ENCODE measurements around the gene ZNF853. TPM values are rescaled to one million over a fixed set of nuclear protein-coding genes. Genes with fewer than 3 reads are reported as not detected.

Gene ZNF853
- total RNA-seq, 1 donor: under 0.01 TPM

DNA sequence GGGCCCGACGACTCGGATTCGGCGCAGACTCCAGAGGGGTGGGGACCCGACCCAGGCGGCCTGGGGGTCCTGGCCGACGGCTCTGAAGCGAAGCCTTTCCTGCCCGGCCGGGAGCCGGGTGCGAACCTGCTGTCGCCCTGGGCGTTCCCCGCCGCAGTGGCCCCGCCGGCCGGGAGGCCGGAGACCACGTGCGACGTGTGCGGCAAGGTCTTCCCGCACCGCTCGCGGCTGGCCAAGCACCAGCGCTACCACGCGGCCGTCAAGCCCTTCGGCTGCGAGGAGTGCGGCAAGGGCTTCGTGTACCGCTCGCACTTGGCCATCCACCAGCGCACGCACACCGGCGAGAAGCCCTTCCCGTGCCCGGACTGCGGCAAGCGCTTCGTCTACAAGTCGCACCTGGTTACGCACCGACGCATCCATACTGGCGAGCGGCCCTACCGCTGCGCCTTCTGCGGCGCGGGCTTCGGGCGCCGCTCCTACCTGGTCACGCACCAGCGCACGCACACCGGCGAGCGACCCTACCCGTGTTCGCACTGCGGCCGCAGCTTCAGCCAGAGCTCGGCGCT lies 37.1 kb downstream of the ZNF853 start:
- peak; percentile 89 for DNase-seq (ENCODE audit: insufficient read length, low spot score, missing footprints)
- no peaks in the 10 kb centered on the region for H3K4me1 ChIP-seq (ENCODE audit: insufficient read depth, low read length)
- TF ChIP-seq, protein P1, sequence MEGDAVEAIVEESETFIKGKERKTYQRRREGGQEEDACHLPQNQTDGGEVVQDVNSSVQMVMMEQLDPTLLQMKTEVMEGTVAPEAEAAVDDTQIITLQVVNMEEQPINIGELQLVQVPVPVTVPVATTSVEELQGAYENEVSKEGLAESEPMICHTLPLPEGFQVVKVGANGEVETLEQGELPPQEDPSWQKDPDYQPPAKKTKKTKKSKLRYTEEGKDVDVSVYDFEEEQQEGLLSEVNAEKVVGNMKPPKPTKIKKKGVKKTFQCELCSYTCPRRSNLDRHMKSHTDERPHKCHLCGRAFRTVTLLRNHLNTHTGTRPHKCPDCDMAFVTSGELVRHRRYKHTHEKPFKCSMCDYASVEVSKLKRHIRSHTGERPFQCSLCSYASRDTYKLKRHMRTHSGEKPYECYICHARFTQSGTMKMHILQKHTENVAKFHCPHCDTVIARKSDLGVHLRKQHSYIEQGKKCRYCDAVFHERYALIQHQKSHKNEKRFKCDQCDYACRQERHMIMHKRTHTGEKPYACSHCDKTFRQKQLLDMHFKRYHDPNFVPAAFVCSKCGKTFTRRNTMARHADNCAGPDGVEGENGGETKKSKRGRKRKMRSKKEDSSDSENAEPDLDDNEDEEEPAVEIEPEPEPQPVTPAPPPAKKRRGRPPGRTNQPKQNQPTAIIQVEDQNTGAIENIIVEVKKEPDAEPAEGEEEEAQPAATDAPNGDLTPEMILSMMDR (IDR thresholded peaks at IDR 0.05; ENCODE audit: extremely low read depth, low read depth, low read length): no peak
- no peak overlapping the region for H3K4me3 ChIP-seq (ENCODE audit: insufficient read depth, low read length)
- no peaks in the 10 kb centered on the region for H3K27me3 ChIP-seq (ENCODE audit: insufficient read depth, low read length)
- H3K79me2 ChIP-seq (ENCODE audit: insufficient read depth, low read length): peaks cover 3% of the 10 kb centered on the region
- H3K4me2 ChIP-seq (ENCODE audit: insufficient read depth, low read length): no peak overlapping the region
- no peak overlapping the region for H2AFZ ChIP-seq (ENCODE audit: low read length)
- peaks cover 25% of the 10 kb centered on the region for H4K20me1 ChIP-seq (ENCODE audit: insufficient read depth, low read length)
- no peak overlapping the region for H3K27ac ChIP-seq (ENCODE audit: low read depth, low read length)
- peaks cover 20% of the 10 kb centered on the region for H3K36me3 ChIP-seq (ENCODE audit: insufficient read depth, low read length)
- H3K9me3 ChIP-seq (ENCODE audit: low read depth, low read length): no peaks in the 10 kb centered on the region

DNA sequence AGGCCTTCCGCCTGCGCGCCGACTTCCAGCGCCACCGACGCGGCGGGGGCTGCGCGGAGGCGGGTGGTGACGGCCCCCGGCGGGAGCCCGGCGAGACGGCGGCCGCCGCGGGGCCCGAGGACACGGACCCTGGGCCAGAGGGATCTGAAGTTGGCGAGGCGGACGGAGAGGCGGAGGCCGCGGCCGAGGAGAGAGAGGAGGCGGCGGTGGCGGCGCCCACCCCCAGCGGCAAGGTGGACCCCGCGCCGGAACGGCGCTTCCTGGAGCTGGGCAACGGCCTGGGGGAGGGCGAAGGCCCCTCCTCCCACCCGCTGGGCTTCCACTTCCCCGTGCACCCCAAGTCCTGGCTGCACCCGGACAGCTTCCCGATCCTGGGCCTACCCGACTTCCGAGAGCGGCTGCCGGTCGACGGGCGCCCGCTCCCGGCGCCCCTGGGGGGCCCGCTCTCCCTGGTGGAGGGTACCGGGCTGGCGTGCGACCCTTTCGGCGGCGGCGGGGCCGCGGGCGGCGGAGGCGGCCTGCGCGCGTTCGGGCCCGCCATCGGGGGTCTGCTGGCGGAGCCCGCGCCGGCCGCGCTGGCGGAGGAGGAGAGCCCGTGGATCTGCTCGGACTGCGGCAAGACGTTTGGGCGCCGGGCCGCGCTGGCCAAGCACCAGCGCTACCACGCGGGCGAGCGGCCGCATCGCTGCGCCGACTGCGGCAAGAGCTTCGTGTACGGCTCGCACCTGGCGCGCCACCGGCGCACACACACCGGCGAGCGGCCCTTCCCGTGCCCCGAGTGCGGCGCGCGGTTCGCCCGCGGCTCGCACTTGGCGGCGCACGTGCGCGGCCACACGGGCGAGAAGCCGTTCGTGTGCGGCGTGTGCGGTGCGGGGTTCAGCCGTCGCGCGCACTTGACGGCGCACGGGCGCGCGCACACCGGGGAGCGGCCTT lies 37.9 kb downstream of the ZNF853 start:
- Histone ChIP-seq H3K27ac (ENCODE audit: low read depth, low read length) (no peak overlapping the region), H3K79me2 (ENCODE audit: insufficient read depth, low read length) (no peaks in the 10 kb centered on the region), H3K36me3 (ENCODE audit: insufficient read depth, low read length) (peaks cover 15% of the 10 kb centered on the region), H3K4me3 (ENCODE audit: insufficient read depth, low read length) (no peak overlapping the region), H2AFZ (ENCODE audit: low read length) (no peak overlapping the region), H3K9me3 (ENCODE audit: low read depth, low read length) (no peaks in the 10 kb centered on the region), H3K4me2 (ENCODE audit: insufficient read depth, low read length) (no peak overlapping the region), H4K20me1 (ENCODE audit: insufficient read depth, low read length) (peaks cover 22% of the 10 kb centered on the region), H3K27me3 (ENCODE audit: insufficient read depth, low read length) (no peaks in the 10 kb centered on the region), H3K4me1 (ENCODE audit: insufficient read depth, low read length) (no peaks in the 10 kb centered on the region)
- TF ChIP-seq, protein P1 (IDR thresholded peaks at IDR 0.05; ENCODE audit: extremely low read depth, low read depth, low read length): no peak
- peak; percentile 88 for DNase-seq (ENCODE audit: insufficient read length, low spot score, missing footprints)

DNA sequence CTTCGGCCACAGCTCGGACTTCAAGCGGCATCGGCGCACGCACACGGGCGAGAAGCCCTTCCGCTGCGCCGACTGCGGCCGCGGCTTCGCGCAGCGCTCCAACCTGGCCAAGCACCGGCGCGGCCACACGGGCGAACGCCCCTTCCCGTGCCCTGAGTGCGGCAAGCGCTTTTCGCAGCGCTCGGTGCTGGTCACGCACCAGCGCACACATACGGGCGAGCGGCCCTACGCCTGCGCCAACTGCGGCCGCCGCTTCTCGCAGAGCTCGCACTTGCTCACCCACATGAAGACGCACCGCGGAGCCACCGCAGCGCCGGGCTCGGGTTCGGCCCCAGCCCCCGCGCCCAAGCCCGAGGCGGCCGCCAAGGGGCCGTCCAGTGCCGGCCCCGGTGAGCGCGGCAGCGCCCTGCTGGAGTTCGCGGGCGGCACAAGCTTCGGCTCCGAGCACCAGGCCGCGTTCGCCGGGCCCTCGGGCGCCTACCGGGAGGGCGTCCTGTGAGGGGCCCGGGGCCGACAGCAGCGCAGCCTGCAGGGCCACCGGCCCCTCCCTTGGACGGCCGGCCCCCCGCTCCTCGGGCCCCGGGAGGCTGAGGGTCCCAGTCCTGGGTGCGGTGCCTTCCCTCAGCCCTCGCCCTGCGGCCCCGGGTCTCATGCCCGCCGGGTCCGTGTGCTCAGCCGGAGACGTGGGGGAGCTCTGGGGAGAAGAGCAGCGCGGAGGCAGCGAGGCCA lies 38.9 kb downstream of the ZNF853 start:
- Histone ChIP-seq H3K36me3 (ENCODE audit: insufficient read depth, low read length) (peaks cover 14% of the 10 kb centered on the region), H3K4me3 (ENCODE audit: insufficient read depth, low read length) (no peak overlapping the region)
- TF ChIP-seq, protein P1 (IDR thresholded peaks at IDR 0.05; ENCODE audit: extremely low read depth, low read depth, low read length): no peak

More for the DNA sequence above, 38.9 kb downstream of the ZNF853 start:
- H3K4me1 ChIP-seq (ENCODE audit: insufficient read depth, low read length): no peaks in the 10 kb centered on the region
- no peaks in the 10 kb centered on the region for H3K27me3 ChIP-seq (ENCODE audit: insufficient read depth, low read length)
- peaks cover 13% of the 10 kb centered on the region for H4K20me1 ChIP-seq (ENCODE audit: insufficient read depth, low read length)
- H3K9me3 ChIP-seq (ENCODE audit: low read depth, low read length): no peaks in the 10 kb centered on the region
- peak; percentile 73 for DNase-seq (ENCODE audit: insufficient read length, low spot score, missing footprints)
- no peak overlapping the region for H3K27ac ChIP-seq (ENCODE audit: low read depth, low read length)
- H3K79me2 ChIP-seq (ENCODE audit: insufficient read depth, low read length): no peaks in the 10 kb centered on the region
- no peak overlapping the region for H3K4me2 ChIP-seq (ENCODE audit: insufficient read depth, low read length)
- H2AFZ ChIP-seq (ENCODE audit: low read length): no peak overlapping the region
